ENCODE data around the gene MACROD1. TPM values are rescaled to one million over a fixed set of nuclear protein-coding genes. Genes with fewer than 3 reads are reported as not detected.

Gene MACROD1
- polyA plus RNA-seq, 1 experiment, result 8.1 TPM

DNA sequence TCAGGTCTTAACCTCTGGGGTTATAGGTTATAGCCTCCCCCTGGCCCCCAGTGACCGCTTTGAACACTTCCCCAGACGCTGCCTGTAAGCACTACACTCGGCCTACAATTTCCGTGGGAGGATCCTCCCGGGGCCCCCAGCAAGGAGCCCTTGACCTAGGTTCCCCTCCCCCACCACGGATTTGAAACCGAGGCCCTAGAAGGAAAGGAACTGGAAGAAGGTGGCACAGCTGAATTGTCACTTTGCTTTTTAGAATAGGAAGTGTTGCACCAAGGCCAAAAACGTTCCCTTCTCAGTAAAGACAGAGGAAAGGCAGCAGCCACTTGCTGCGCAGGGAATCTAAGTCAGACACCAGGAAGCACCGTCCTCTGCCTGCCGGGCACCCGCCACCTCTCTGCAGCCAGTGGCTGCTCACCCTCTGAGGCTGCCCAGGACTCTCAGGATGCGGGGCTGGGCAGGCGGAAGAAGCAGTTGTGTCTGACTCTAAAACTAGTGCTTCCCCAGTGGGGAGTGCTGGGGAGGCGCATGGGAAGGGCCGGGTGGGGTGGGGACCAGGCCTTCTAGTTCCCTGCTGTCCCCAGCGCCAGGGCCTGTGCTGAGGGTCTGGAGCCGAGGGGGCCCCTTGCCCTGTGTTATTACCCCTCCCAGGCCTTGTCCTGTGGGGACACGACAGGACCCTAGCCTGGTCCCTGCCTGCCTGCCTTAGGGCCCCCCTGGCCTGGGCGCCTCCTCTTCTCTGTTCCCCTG, 138.1 kb downstream of the MACROD1 start:
- no peak for DNase-seq (ENCODE audit: low read depth, low spot score)
- Histone ChIP-seq H3K27ac (ENCODE audit: low read depth, low read length) (no peak overlapping the region), H3K9me3 (ENCODE audit: control insufficient read depth, insufficient read depth, low read length) (no peaks in the 10 kb centered on the region), H3K27me3 (ENCODE audit: control insufficient read depth, insufficient read depth, low read length) (peaks cover 14% of the 10 kb centered on the region), H3K4me3 (ENCODE audit: low read depth, low read length) (no peak overlapping the region)
- TF ChIP-seq, protein P1, sequence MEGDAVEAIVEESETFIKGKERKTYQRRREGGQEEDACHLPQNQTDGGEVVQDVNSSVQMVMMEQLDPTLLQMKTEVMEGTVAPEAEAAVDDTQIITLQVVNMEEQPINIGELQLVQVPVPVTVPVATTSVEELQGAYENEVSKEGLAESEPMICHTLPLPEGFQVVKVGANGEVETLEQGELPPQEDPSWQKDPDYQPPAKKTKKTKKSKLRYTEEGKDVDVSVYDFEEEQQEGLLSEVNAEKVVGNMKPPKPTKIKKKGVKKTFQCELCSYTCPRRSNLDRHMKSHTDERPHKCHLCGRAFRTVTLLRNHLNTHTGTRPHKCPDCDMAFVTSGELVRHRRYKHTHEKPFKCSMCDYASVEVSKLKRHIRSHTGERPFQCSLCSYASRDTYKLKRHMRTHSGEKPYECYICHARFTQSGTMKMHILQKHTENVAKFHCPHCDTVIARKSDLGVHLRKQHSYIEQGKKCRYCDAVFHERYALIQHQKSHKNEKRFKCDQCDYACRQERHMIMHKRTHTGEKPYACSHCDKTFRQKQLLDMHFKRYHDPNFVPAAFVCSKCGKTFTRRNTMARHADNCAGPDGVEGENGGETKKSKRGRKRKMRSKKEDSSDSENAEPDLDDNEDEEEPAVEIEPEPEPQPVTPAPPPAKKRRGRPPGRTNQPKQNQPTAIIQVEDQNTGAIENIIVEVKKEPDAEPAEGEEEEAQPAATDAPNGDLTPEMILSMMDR (IDR thresholded peaks at IDR 0.05; ENCODE audit: low read depth, low read length), result no peak
- CTCF ChIA-PET, result no interaction called here
- POLR2A ChIA-PET, result no interaction called here

DNA sequence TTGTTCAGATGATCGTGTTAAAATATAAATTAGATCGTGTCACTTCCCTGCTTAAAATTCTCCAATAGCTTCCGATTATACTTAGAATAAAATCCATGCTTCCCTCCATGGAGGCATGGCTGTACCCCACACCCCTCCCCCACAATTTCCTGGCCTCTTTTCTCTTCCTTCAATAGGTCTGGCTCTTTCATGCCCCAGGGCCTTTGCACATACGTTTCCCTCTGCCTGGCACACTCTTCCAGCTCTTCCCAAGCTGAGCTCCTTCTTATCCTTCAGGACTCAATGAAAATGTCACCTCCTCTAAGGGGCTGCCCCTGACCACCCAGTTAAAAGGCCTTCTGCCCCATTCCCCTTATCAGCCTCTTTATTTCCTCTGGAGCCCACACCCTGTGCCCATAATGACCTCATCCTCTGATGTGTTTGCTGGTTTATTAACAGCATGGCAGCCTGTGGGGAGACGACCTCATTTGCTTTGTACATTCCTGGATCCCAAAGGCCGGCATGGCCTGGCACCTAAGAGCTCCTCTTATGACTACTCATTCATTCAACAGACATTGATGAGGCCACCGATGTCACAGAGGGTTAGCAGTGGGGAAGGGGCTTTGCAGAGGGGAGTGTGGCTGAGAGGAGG, 139.2 kb downstream of the MACROD1 start:
- Histone ChIP-seq H3K9me3 (ENCODE audit: control insufficient read depth, insufficient read depth, low read length) (no peaks in the 10 kb centered on the region), H3K27me3 (ENCODE audit: control insufficient read depth, insufficient read depth, low read length) (peaks cover 17% of the 10 kb centered on the region), H3K4me3 (ENCODE audit: low read depth, low read length) (no peak overlapping the region), H3K27ac (ENCODE audit: low read depth, low read length) (no peak overlapping the region)
- TF ChIP-seq, protein P1 (IDR thresholded peaks at IDR 0.05; ENCODE audit: low read depth, low read length), result no peak
- ChIA-PET POLR2A (no interaction called here), CTCF (no interaction called here)
- DNase-seq (ENCODE audit: low read depth, low spot score), result no peak

DNA sequence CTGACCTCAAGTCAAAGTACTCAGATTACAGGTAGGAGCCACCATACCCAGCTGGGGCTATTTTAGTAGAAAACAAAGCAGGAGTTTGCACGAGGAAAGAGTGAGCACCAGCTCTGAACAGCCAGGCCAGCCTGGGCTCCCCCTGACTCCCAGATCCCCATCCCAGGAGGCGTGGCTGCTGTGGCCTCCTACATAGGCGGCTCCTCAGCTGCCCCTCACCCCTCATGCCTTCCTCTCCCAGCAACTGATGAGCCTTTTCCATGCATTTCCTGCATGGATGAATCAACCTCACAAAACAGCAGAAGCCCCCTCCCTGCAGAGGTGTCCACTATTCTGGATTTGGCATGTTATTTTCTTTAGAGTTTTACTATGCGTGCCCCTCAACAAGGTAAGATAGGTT, 140.7 kb downstream of the MACROD1 start:
- Histone ChIP-seq H3K9me3 (ENCODE audit: control insufficient read depth, insufficient read depth, low read length) (no peaks in the 10 kb centered on the region), H3K4me3 (ENCODE audit: low read depth, low read length) (no peak overlapping the region), H3K27ac (ENCODE audit: low read depth, low read length) (no peak overlapping the region), H3K27me3 (ENCODE audit: control insufficient read depth, insufficient read depth, low read length) (peaks cover 27% of the 10 kb centered on the region)
- TF ChIP-seq, protein P1 (IDR thresholded peaks at IDR 0.05; ENCODE audit: low read depth, low read length), result no peak
- no peak for DNase-seq (ENCODE audit: low read depth, low spot score)
- ChIA-PET CTCF (no interaction called here), POLR2A (interaction anchor here (0.6 kb wide), 1 partner anchor 308 kb away, joined by 10 read pairs; no protein-coding TSS in a partner anchor)

DNA sequence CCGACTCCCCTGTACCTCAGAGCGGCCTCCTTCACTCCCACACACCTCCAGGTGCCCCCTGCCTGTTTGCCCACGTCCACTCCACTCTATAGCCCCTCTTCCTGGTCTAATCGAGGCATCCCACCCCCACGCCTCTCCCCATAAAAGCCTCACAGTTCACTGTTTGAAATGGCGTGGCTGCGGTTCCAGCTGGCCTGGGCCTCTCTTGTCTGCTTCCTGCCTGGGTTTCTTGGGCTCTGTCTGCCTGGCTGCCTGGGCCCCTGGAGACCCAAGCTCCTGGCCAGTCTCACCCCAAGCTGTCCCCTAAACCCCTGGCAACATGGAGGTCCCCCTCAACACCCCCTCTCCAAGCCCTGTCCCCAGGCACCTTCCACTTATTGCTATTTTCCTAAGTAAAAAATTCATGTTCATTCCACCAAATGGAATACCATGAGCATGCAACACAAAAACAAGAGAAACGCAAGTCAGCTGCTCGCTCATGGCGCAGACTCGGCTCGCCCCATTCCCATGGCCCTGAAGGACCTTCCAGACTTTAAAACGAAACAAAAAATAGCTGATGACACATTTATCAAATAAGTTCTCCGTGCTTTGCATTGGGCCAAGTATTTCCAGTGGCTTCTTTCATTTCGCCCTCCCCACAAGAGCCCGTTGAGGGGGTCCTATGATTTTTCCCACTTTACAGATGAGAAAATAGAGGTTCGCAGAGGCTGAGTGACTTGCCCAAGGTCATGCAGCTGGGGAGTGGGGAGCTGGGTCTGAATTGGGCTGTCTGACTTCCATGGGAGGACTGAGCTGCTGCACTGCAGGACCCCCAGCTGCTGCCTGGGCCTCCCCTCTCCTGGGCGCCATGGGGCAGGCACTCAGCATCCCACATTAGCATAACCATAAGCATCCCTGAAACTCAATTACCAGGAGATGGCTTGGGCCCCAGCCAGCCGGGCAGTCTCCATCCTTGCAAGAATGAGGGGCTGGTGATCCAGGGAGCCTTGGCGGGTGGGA, 141.9 kb downstream of the MACROD1 start:
- Histone ChIP-seq H3K9me3 (ENCODE audit: control insufficient read depth, insufficient read depth, low read length) (no peaks in the 10 kb centered on the region; the same call in 1 of the 2 replicates), H3K27me3 (ENCODE audit: control insufficient read depth, insufficient read depth, low read length) (peaks cover 27% of the 10 kb centered on the region), H3K4me3 (ENCODE audit: low read depth, low read length) (no peak overlapping the region), H3K27ac (ENCODE audit: low read depth, low read length) (no peak overlapping the region)
- DNase-seq (ENCODE audit: low read depth, low spot score), result no peak
- CTCF ChIA-PET, result no interaction called here
- TF ChIP-seq, protein P1 (IDR thresholded peaks at IDR 0.05; ENCODE audit: low read depth, low read length), result no peak
- POLR2A ChIA-PET, result no interaction called here

All from AG04450 (cell line).